Muscle of leg (tissue), 11 donors: ENCODE data around the gene RBM20. TPM values are rescaled to one million over a fixed set of nuclear protein-coding genes. Genes with fewer than 3 reads are reported as not detected.
A peak's percentile ranks its signal among the peaks of the same experiment; 100 is the strongest.
"Not testable (repeated sequence)": the region's sequence is repeated elsewhere in the genome, so short reads cannot be mapped to it uniquely, and the experiment has no call there.

Source experiments
- DNase-seq: peaks from one replicate; pipeline ENCODE4 v3.0.0; 2013
- H3K27ac ChIP-seq: one replicate; pipeline ENCODE4 v1.5.1; 2013; ENCODE audit warnings: mild to moderate bottlenecking, low read length, control low read depth
- H3K27me3 ChIP-seq: one replicate; pipeline ENCODE4 v1.6.1; 2013; ENCODE audit warnings: low read length; ENCODE audit not compliant: control insufficient read depth, insufficient read depth
- H3K36me3 ChIP-seq: one replicate; pipeline ENCODE4 v1.6.1; 2013; ENCODE audit warnings: low read length; ENCODE audit not compliant: control insufficient read depth, insufficient read depth
- H3K4me1 ChIP-seq: one replicate; pipeline ENCODE4 v1.6.1; 2013; ENCODE audit warnings: low read length; ENCODE audit not compliant: control insufficient read depth, insufficient read depth
- H3K4me3 ChIP-seq: one replicate; pipeline ENCODE4 v1.5.1; 2013; ENCODE audit warnings: low read length, control low read depth
- H3K9me3 ChIP-seq: replicated peaks from 2 replicates; pipeline ENCODE4 v1.6.1; 2013; ENCODE audit warnings: low read depth, low read length; ENCODE audit not compliant: control insufficient read depth
- WGBS: methylation state at CpG from one replicate; pipeline ENCODE4 v1.1.5; 2013; ENCODE audit warnings: missing lambda C conversion rate; ENCODE audit not compliant: insufficient coverage; 5-methylcytosine and 5-hydroxymethylcytosine counted together
- polyA plus RNA-seq, 8 donors: library from polyadenylated mRNA; unstranded; fragments of 120-200 nt; gene quantifications; one replicate each; pipeline versions ENCODE4 v1.2.1 to v1.2.3, GENCODE V29; 2013; ENCODE audit warnings: inconsistent platforms in 1 of 8, low replicate concordance in 1 of 8; ENCODE audit not compliant: insufficient read length in 8 of 8, insufficient read depth in 1 of 8
- total RNA-seq: library from RNA; stranded (reverse); fragments of 120-200 nt; gene quantifications from one replicate; pipeline ENCODE4 v1.2.4, GENCODE V29; 2013

Gene RBM20
- total and polyA plus RNA-seq, 9 donors: 6.5 to 17.0 (median 9.8) TPM

GRCh38 chr10:110623316-110623715 is 20.8 kb upstream of the RBM20 start:
- no CpG with 5 or more reads among the region's 4 CpGs for WGBS
- H3K36me3 ChIP-seq: not testable (repeated sequence)

GRCh38 chr10:110625356-110625894 is 18.7 kb upstream of the RBM20 start:
- Histone ChIP-seq H3K27me3 (no peaks in the 10 kb centered on the region), H3K27ac (no peak overlapping the region), H3K9me3 (no peaks in the 10 kb centered on the region), H3K4me1 (peaks cover 11% of the 10 kb centered on the region), H3K36me3 (no peaks in the 10 kb centered on the region), H3K4me3 (no peak overlapping the region)
- 91% methylated on average over 5 of the region's 6 CpGs for WGBS
- no peak for DNase-seq

More at GRCh38 chr10:110623316-110623715, 20.8 kb upstream of the RBM20 start:
- not testable (repeated sequence) for DNase-seq, H3K4me3 ChIP-seq, H3K27me3 ChIP-seq, H3K9me3 ChIP-seq, H3K27ac ChIP-seq
- H3K4me1 ChIP-seq: peaks cover 19% of the 10 kb centered on the region

- Histone ChIP-seq H3K4me1 (peaks cover 10% of the 10 kb centered on the region), H3K27me3 (no peaks in the 10 kb centered on the region), H3K9me3 (no peaks in the 10 kb centered on the region), H3K4me3 (no peak overlapping the region), H3K36me3 (no peaks in the 10 kb centered on the region), H3K27ac (no peak overlapping the region)
- WGBS: 81% methylated on average over 5 of the region's 5 CpGs
- no peak for DNase-seq
Measured at GRCh38 chr10:110625951-110626855, 17.9 kb upstream of the RBM20 start.

- no peaks in the 10 kb centered on the region for H3K27me3 ChIP-seq
- no peak overlapping the region for H3K27ac ChIP-seq
- H3K4me1 ChIP-seq: peaks cover 10% of the 10 kb centered on the region
- H3K4me3 ChIP-seq: no peak overlapping the region
- no peak for DNase-seq
- no peaks in the 10 kb centered on the region for H3K9me3 ChIP-seq
- H3K36me3 ChIP-seq: no peaks in the 10 kb centered on the region
Measured at GRCh38 chr10:110628161-110628560, 16.0 kb upstream of the RBM20 start.

GRCh38 chr10:110629680-110630191 is 14.4 kb upstream of the RBM20 start:
- 50% methylated on average over 2 of the region's 3 CpGs for WGBS
- Histone ChIP-seq H3K4me3 (no peak overlapping the region), H3K9me3 (no peaks in the 10 kb centered on the region), H3K27ac (no peak overlapping the region), H3K4me1 (peaks cover 11% of the 10 kb centered on the region), H3K36me3 (no peaks in the 10 kb centered on the region), H3K27me3 (no peaks in the 10 kb centered on the region)
- no peak for DNase-seq

- no peak overlapping the region for H3K4me3 ChIP-seq
- H3K27ac ChIP-seq: no peak overlapping the region
- no peaks in the 10 kb centered on the region for H3K36me3 ChIP-seq
- no peaks in the 10 kb centered on the region for H3K27me3 ChIP-seq
- no peak for DNase-seq
- no peaks in the 10 kb centered on the region for H3K9me3 ChIP-seq
- H3K4me1 ChIP-seq: peaks cover 16% of the 10 kb centered on the region
Measured at GRCh38 chr10:110631934-110632333, 12.2 kb upstream of the RBM20 start.

- Histone ChIP-seq H3K36me3 (no peaks in the 10 kb centered on the region), H3K27me3 (no peaks in the 10 kb centered on the region), H3K4me1 (peaks cover 23% of the 10 kb centered on the region), H3K27ac (no peak overlapping the region), H3K4me3 (no peak overlapping the region), H3K9me3 (no peaks in the 10 kb centered on the region)
- DNase-seq: no peak
- 90% methylated on average over 1 of the region's 1 CpG for WGBS
Measured at GRCh38 chr10:110632591-110633215, 11.4 kb upstream of the RBM20 start.

GRCh38 chr10:110634527-110635209 is 9.5 kb upstream of the RBM20 start:
- no peaks in the 10 kb centered on the region for H3K9me3 ChIP-seq
- H3K4me1 ChIP-seq: peaks cover 22% of the 10 kb centered on the region
- H3K36me3 ChIP-seq: no peaks in the 10 kb centered on the region
- H3K27ac ChIP-seq: no peak overlapping the region
- H3K4me3 ChIP-seq: no peak overlapping the region
- peaks cover 3% of the 10 kb centered on the region for H3K27me3 ChIP-seq
- no CpG with 5 or more reads among the region's 9 CpGs for WGBS
- peak; percentile 48 for DNase-seq

- Histone ChIP-seq H3K27ac (peak overlapping the region; percentile 5), H3K4me1 (peaks cover 15% of the 10 kb centered on the region), H3K27me3 (peaks cover 7% of the 10 kb centered on the region), H3K4me3 (no peak overlapping the region), H3K36me3 (no peaks in the 10 kb centered on the region), H3K9me3 (no peaks in the 10 kb centered on the region)
- 93% methylated on average over 1 of the region's 2 CpGs for WGBS
- no peak for DNase-seq
Measured at GRCh38 chr10:110636572-110636931, 7.6 kb upstream of the RBM20 start.
